Nephron progenitor cell (in vitro differentiated cells): ENCODE measurements around the gene ZNF181.

ENCODE experiments used
- DNase-seq: peaks from one replicate; pipeline ENCODE4 v3.0.0; 2021
- H3K27ac Mint-ChIP-seq: 2 replicates; pipeline ENCODE4 v1.8.0; 2021; ENCODE audit warnings: mild to moderate bottlenecking, moderate library complexity, mixed read lengths
- H3K27me3 Mint-ChIP-seq: 2 replicates; pipeline ENCODE4 v1.8.0; 2021; ENCODE audit warnings: mild to moderate bottlenecking, low read depth, mixed read lengths; ENCODE audit not compliant: poor library complexity
- H3K36me3 Mint-ChIP-seq: 2 replicates; pipeline ENCODE4 v1.8.0; 2021; ENCODE audit warnings: low read depth, mixed read lengths
- H3K4me1 Mint-ChIP-seq: 2 replicates; pipeline ENCODE4 v1.8.0; 2021; ENCODE audit warnings: mixed read lengths
- H3K4me3 Mint-ChIP-seq: 2 replicates; pipeline ENCODE4 v1.8.0; 2021; ENCODE audit warnings: mild to moderate bottlenecking, moderate library complexity, mixed read lengths
- H3K9me3 Mint-ChIP-seq: 2 replicates; pipeline ENCODE4 v1.8.0; 2021; ENCODE audit warnings: mild to moderate bottlenecking, moderate library complexity, mixed read lengths
- TF ChIP-seq, protein P1 (sequence below): fragments of 200-600 bp; sonication (generic); IDR thresholded peaks from 2 replicates; pipeline ENCODE4 v1.5.0; 2021; ENCODE audit warnings: antibody characterized with exemption

Gene ZNF181

DNA sequence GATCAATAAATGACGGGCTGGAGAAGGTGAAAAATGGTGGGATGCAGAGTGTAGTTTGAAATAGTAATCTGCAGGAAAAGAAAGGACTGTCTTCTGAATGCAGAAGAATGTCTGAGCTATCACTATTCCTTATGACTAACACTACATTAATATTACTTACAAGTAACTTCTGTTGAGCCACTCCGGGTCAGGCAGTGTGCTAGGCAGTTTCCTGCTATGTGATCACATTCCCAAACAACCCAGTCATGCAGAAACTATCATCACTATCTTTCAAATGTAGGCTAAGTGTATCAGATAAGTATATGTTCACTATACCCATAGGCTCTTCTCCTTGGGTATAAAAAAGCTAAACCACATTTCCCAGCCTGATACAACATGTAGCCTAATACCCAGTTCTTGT, 32.3 kb downstream of the ZNF181 start:
- Mint-ChIP-seq H3K4me3 (no peak overlapping the region), H3K27me3 (peaks cover 4% of the 10 kb centered on the region), H3K36me3 (peaks cover 100% of the 10 kb centered on the region), H3K9me3 (peaks cover 64% of the 10 kb centered on the region), H3K27ac (no peak overlapping the region), H3K4me1 (peaks cover 3% of the 10 kb centered on the region)
- no peak for DNase-seq
- TF ChIP-seq, protein P1, sequence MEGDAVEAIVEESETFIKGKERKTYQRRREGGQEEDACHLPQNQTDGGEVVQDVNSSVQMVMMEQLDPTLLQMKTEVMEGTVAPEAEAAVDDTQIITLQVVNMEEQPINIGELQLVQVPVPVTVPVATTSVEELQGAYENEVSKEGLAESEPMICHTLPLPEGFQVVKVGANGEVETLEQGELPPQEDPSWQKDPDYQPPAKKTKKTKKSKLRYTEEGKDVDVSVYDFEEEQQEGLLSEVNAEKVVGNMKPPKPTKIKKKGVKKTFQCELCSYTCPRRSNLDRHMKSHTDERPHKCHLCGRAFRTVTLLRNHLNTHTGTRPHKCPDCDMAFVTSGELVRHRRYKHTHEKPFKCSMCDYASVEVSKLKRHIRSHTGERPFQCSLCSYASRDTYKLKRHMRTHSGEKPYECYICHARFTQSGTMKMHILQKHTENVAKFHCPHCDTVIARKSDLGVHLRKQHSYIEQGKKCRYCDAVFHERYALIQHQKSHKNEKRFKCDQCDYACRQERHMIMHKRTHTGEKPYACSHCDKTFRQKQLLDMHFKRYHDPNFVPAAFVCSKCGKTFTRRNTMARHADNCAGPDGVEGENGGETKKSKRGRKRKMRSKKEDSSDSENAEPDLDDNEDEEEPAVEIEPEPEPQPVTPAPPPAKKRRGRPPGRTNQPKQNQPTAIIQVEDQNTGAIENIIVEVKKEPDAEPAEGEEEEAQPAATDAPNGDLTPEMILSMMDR, result no peak

DNA sequence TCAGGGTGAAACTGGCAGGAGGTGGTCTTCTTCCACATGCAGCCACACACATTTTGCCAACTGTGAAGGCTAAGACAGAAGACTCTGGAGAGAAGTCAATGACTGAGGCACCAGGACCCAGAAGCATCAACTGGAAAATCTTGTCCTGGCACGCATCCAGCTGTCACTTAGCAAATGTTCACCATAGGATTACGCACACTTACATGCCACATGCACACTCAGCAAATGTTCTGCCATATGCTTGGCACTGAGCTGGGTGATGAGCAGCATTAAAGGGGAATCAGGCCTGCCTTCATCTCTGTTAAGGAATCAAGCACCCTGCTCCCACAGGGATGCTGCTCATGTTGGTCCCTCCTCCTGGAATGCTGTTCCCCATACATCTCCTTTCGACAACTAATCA, 33.9 kb downstream of the ZNF181 start:
- Mint-ChIP-seq H3K27me3 (peaks cover 4% of the 10 kb centered on the region), H3K4me1 (peaks cover 15% of the 10 kb centered on the region), H3K4me3 (no peak overlapping the region), H3K27ac (no peak overlapping the region), H3K9me3 (peaks cover 52% of the 10 kb centered on the region), H3K36me3 (peaks cover 91% of the 10 kb centered on the region)
- TF ChIP-seq, protein P1, result no peak
- DNase-seq, result no peak

DNA sequence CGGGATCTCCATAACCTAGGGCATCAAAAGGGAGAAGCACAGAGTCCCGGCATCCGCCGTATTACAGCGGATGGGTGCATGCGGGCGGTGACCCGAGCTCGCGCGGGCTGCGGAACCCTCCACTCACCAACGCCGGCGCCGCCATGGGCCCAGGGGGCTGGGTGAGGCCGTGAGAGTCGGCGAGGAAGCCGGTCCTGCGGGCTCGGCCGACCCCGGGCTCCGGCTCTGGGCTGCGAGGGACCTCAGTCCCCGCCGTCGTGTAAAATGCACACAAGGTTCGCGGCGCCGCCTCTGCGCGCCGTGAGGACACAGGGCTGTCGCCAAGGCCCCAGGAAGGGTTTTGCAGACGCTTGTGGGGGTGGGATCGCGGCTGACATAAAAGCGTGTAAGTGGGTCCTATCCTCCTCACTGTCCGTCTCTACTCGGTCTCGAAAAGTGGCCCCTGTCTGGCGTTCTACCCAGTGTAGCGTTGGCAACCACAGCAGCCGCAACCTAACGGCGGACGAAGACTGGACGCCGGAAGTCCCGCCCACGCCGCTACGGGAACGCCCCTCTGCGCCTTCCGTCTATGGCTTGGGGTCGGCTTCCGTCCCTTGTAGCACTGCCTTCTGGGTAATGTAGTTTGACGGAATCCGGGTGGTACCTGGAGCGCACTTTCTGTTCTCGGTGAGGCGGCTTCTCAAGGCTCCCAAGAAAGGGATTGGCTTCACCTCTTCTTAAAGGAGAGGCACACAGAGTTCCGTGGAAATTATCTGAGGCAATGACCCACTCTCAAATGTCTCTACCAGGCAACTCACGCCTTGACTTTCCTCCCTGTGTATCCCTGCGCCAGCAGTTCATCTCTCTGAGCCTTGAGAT, 38.9 kb downstream of the ZNF181 start, which contains the start of gene ZNF599:
TSS of gene ZNF599 (minus strand) at position 519 of the 858 bp plus-strand sequence. CDS start at position 145, 374 bp downstream.
- peaks cover 19% of the 10 kb centered on the region for H3K4me1 Mint-ChIP-seq

DNA sequence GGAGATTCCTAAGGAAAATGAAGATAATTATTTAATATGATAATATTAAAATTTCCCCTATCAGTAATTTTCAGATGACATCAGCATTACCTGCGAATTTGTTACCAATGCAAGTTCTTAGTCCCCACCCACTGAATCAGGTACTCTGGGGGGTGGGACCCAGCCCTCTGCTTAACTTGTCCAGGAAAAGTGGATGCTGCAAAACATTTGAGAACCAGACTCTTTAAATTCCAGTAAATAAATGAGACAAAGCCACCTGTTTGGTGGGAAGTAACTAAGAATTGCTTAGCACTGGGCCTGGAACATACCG, 39.5 kb downstream of the ZNF181 start:
- Mint-ChIP-seq H3K9me3 (peaks cover 56% of the 10 kb centered on the region), H3K27me3 (peaks cover 9% of the 10 kb centered on the region)

More for the DNA sequence above, 38.9 kb downstream of the ZNF181 start, which contains the start of gene ZNF599:
- Mint-ChIP-seq H3K9me3 (peaks cover 51% of the 10 kb centered on the region), H3K27ac (peak within 1 kb of the TSS; percentile 86), H3K4me3 (peak within 1 kb of the TSS; percentile 86), H3K36me3 (peaks cover 41% of the 10 kb centered on the region), H3K27me3 (peaks cover 9% of the 10 kb centered on the region)
- peak; percentile 91 for DNase-seq
- TF ChIP-seq, protein P1, result no peak

DNA sequence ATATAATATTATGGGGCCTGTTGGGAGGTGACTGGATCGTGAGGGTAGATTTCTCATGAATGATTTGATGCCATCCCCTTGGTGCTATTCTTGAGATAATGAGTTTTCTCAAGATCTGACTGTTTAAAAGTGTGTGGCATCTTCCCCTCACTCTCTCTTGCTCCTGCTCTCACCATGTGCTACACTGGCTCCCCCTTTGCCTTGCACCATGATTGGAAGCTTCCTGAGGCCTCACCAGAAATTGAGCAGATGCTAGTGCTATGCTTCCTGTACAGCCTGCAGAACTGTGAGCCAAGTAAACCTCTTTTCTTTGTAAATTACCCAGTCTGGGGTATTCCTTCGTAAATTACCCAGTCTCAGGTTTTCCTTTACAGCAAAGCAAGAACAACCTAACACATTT, 40.8 kb downstream of the ZNF181 start:
- Mint-ChIP-seq H3K27ac (no peak overlapping the region), H3K4me1 (peaks cover 19% of the 10 kb centered on the region), H3K36me3 (peaks cover 22% of the 10 kb centered on the region), H3K4me3 (no peak overlapping the region), H3K9me3 (peaks cover 63% of the 10 kb centered on the region), H3K27me3 (peaks cover 12% of the 10 kb centered on the region)
- TF ChIP-seq, protein P1, result no peak
- DNase-seq, result no peak

More for the DNA sequence above, 39.5 kb downstream of the ZNF181 start:
- peaks cover 19% of the 10 kb centered on the region for H3K4me1 Mint-ChIP-seq
- DNase-seq, result no peak
- no peak overlapping the region for H3K27ac Mint-ChIP-seq
- peaks cover 35% of the 10 kb centered on the region for H3K36me3 Mint-ChIP-seq
- TF ChIP-seq, protein P1, result no peak
- H3K4me3 Mint-ChIP-seq, result peak overlapping the region; percentile 86

DNA sequence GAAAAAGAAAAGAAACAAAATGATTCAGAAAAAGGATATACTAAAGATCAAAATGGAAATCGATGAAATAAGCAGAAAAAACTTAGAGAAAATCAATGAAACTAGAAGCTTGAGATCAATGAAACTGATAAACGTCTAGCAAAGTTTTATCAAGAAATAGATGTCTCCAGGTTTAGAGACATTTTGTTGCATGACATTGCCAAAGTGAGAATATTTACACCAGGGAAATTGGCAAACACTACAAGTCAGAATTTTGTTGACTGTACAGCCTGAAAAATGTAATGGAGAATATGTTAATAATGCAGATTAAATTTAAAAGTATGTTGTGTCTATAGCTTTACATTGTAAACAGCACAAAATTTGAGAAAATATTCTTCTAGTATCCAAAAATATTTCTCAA, 44.3 kb downstream of the ZNF181 start:
- H3K27ac Mint-ChIP-seq, result no peak overlapping the region
- peaks cover 21% of the 10 kb centered on the region for H3K27me3 Mint-ChIP-seq
- DNase-seq, result no peak
- no peak overlapping the region for H3K4me3 Mint-ChIP-seq
- peaks cover under 1% of the 10 kb centered on the region for H3K4me1 Mint-ChIP-seq
- TF ChIP-seq, protein P1, result no peak
- no peaks in the 10 kb centered on the region for H3K36me3 Mint-ChIP-seq
- H3K9me3 Mint-ChIP-seq, result peaks cover 59% of the 10 kb centered on the region
